HEK293 (cell line): Measurements from ENCODE around the gene LYZL2.

Experiments
- CTCF ChIP-seq: fragments of 450-650 bp; formaldehyde crosslinking; IDR thresholded peaks from 2 replicates; pipeline ENCODE4 v1.5.1; 2016; ENCODE audit warnings: missing biosample characterization, missing genetic modification characterization
- KLF16 ChIP-seq: fragments of 450-650 bp; formaldehyde crosslinking; IDR thresholded peaks from 2 replicates; pipeline ENCODE4 v1.5.1; 2017; ENCODE audit warnings: missing biosample characterization, missing genetic modification characterization
- PATZ1 ChIP-seq: fragments of 450-650 bp; formaldehyde crosslinking; IDR thresholded peaks from 2 replicates; pipeline ENCODE4 v1.5.1; 2016; ENCODE audit warnings: missing biosample characterization, missing genetic modification characterization
- SALL2 ChIP-seq: fragments of 450-650 bp; formaldehyde crosslinking; IDR thresholded peaks from 2 replicates; pipeline ENCODE4 v1.5.0; 2017; ENCODE audit warnings: missing biosample characterization, mild to moderate bottlenecking, missing genetic modification characterization, borderline replicate concordance
- ZNF335 ChIP-seq: fragments of 450-650 bp; formaldehyde crosslinking; conservative IDR thresholded peaks from 2 replicates; pipeline ENCODE4 v1.5.1; 2016; ENCODE audit warnings: missing biosample characterization, missing genetic modification characterization
- ZNF449 ChIP-seq: fragments of 450-650 bp; formaldehyde crosslinking; IDR thresholded peaks from 2 replicates; pipeline ENCODE4 v1.5.1; 2017; ENCODE audit warnings: missing biosample characterization, mild to moderate bottlenecking, missing genetic modification characterization, moderate library complexity
- ZNF488 ChIP-seq: fragments of 450-650 bp; formaldehyde crosslinking; IDR thresholded peaks from 2 replicates; pipeline ENCODE4 v1.5.1; 2016; ENCODE audit warnings: missing biosample characterization, missing genetic modification characterization
- TF ChIP-seq, protein P1 (sequence below): fragments of 450-650 bp; formaldehyde crosslinking; IDR thresholded peaks from 2 replicates; pipeline ENCODE4 v1.5.1; 2016; ENCODE audit warnings: missing biosample characterization, missing genetic modification characterization
- TF ChIP-seq, protein P2 (sequence below): sonication (generic); formaldehyde crosslinking; IDR thresholded peaks from 2 replicates; pipeline ENCODE4 v1.8.1; 2022; ENCODE audit warnings: mild to moderate bottlenecking, moderate library complexity, missing genetic modification reagents

- TF ChIP-seq CTCF (tag by site-specific recombination): no peak
- no peak for TF ChIP-seq SALL2 (tag by site-specific recombination)
- TF ChIP-seq, protein P1, sequence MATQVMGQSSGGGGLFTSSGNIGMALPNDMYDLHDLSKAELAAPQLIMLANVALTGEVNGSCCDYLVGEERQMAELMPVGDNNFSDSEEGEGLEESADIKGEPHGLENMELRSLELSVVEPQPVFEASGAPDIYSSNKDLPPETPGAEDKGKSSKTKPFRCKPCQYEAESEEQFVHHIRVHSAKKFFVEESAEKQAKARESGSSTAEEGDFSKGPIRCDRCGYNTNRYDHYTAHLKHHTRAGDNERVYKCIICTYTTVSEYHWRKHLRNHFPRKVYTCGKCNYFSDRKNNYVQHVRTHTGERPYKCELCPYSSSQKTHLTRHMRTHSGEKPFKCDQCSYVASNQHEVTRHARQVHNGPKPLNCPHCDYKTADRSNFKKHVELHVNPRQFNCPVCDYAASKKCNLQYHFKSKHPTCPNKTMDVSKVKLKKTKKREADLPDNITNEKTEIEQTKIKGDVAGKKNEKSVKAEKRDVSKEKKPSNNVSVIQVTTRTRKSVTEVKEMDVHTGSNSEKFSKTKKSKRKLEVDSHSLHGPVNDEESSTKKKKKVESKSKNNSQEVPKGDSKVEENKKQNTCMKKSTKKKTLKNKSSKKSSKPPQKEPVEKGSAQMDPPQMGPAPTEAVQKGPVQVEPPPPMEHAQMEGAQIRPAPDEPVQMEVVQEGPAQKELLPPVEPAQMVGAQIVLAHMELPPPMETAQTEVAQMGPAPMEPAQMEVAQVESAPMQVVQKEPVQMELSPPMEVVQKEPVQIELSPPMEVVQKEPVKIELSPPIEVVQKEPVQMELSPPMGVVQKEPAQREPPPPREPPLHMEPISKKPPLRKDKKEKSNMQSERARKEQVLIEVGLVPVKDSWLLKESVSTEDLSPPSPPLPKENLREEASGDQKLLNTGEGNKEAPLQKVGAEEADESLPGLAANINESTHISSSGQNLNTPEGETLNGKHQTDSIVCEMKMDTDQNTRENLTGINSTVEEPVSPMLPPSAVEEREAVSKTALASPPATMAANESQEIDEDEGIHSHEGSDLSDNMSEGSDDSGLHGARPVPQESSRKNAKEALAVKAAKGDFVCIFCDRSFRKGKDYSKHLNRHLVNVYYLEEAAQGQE (tag by site-specific recombination): no peak
- TF ChIP-seq PATZ1: no peak
- TF ChIP-seq ZNF335 (tag by site-specific recombination): no peak
- TF ChIP-seq, protein P2, sequence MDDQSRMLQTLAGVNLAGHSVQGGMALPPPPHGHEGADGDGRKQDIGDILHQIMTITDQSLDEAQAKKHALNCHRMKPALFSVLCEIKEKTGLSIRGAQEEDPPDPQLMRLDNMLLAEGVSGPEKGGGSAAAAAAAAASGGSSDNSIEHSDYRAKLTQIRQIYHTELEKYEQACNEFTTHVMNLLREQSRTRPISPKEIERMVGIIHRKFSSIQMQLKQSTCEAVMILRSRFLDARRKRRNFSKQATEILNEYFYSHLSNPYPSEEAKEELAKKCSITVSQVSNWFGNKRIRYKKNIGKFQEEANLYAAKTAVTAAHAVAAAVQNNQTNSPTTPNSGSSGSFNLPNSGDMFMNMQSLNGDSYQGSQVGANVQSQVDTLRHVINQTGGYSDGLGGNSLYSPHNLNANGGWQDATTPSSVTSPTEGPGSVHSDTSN (CRISPR knock-in tag): no peak
- TF ChIP-seq ZNF449 (tag by site-specific recombination): no peak
- TF ChIP-seq KLF16 (tag by site-specific recombination): no peak
- TF ChIP-seq ZNF488 (tag by site-specific recombination): no peak
Measured at GRCh38 chr10:30639946-30640786, 10.6 kb upstream of the LYZL2 start.
